Neural crest cell (in vitro differentiated cells): ENCODE data around the gene ORC6. TPM values are rescaled to one million over a fixed set of nuclear protein-coding genes. Genes with fewer than 3 reads are reported as not detected.

Experiments
- DNase-seq: peaks from one replicate; pipeline ENCODE4 v3.0.0; 2021; ENCODE audit warnings: low read depth, mixed read lengths, low spot score
- H3K27ac Mint-ChIP-seq: one replicate; pipeline ENCODE4 v1.8.0; 2021; ENCODE audit warnings: mild to moderate bottlenecking, mixed read lengths; ENCODE audit not compliant: unreplicated experiment
- H3K27me3 Mint-ChIP-seq: 2 replicates; pipeline ENCODE4 v1.8.0; 2021; ENCODE audit warnings: low read depth, mild to moderate bottlenecking, mixed read lengths
- H3K36me3 Mint-ChIP-seq: 2 replicates; pipeline ENCODE4 v1.8.0; 2021; ENCODE audit warnings: low read depth, mild to moderate bottlenecking, mixed read lengths
- H3K4me1 Mint-ChIP-seq: 2 replicates; pipeline ENCODE4 v1.8.0; 2021; ENCODE audit warnings: mixed read lengths
- H3K4me3 Mint-ChIP-seq: one replicate; pipeline ENCODE4 v1.8.0; 2021; ENCODE audit warnings: mild to moderate bottlenecking, mixed read lengths
- H3K9me3 Mint-ChIP-seq: 2 replicates; pipeline ENCODE4 v1.8.0; 2021; ENCODE audit warnings: mixed read lengths
- CTCF ChIP-seq: fragments of 200-600 bp; sonication (generic); conservative IDR thresholded peaks from 2 replicates; pipeline ENCODE4 v1.5.0; 2021; ENCODE audit warnings: antibody characterized with exemption, mild to moderate bottlenecking
- total RNA-seq: library from RNA; stranded (reverse); gene quantifications from 2 replicates; pipeline ENCODE4 v1.2.1, GENCODE V29; 2021

The ORC6 gene
- total RNA-seq, 1 donor from 2014 or later: 96.1 TPM

- peaks cover 18% of the 10 kb centered on the region for H3K36me3 Mint-ChIP-seq
- no peaks in the 10 kb centered on the region for H3K27me3 Mint-ChIP-seq
- no peaks in the 10 kb centered on the region for H3K9me3 Mint-ChIP-seq
- TF ChIP-seq CTCF: no peak
- peaks cover 19% of the 10 kb centered on the region for H3K4me1 Mint-ChIP-seq
- H3K27ac Mint-ChIP-seq: no peak overlapping the region
- peak overlapping the region; percentile 73 for H3K4me3 Mint-ChIP-seq
- DNase-seq: no peak
Measured at GRCh38 chr16:46693598-46693997, 4.1 kb downstream of the ORC6 start.

- TF ChIP-seq CTCF: no peak
- Mint-ChIP-seq H3K4me1 (peaks cover 15% of the 10 kb centered on the region), H3K9me3 (no peaks in the 10 kb centered on the region), H3K27ac (no peak overlapping the region), H3K4me3 (no peak overlapping the region), H3K27me3 (no peaks in the 10 kb centered on the region), H3K36me3 (peaks cover 23% of the 10 kb centered on the region)
- DNase-seq: no peak
Measured at GRCh38 chr16:46695937-46696336, 6.5 kb downstream of the ORC6 start.

- Mint-ChIP-seq H3K27me3 (no peaks in the 10 kb centered on the region), H3K9me3 (no peaks in the 10 kb centered on the region), H3K36me3 (peaks cover 23% of the 10 kb centered on the region), H3K27ac (no peak overlapping the region), H3K4me1 (peaks cover 5% of the 10 kb centered on the region), H3K4me3 (peak overlapping the region; percentile 27)
- TF ChIP-seq CTCF: no peak
- no peak for DNase-seq
Measured at GRCh38 chr16:46696957-46697356, 7.5 kb downstream of the ORC6 start.

GRCh38 chr16:46700048-46700447 lies 10.6 kb downstream of the ORC6 start:
- H3K27me3 Mint-ChIP-seq: no peaks in the 10 kb centered on the region
- DNase-seq: no peak
- no peak for TF ChIP-seq CTCF
- no peak overlapping the region for H3K4me3 Mint-ChIP-seq
- H3K36me3 Mint-ChIP-seq: peaks cover 18% of the 10 kb centered on the region
- no peak overlapping the region for H3K27ac Mint-ChIP-seq
- no peaks in the 10 kb centered on the region for H3K4me1 Mint-ChIP-seq
- H3K9me3 Mint-ChIP-seq: no peaks in the 10 kb centered on the region

GRCh38 chr16:46701615-46702014 lies 12.2 kb downstream of the ORC6 start:
- Mint-ChIP-seq H3K4me3 (no peak overlapping the region), H3K4me1 (no peaks in the 10 kb centered on the region), H3K9me3 (no peaks in the 10 kb centered on the region), H3K27ac (no peak overlapping the region), H3K27me3 (no peaks in the 10 kb centered on the region), H3K36me3 (peaks cover 9% of the 10 kb centered on the region)
- DNase-seq: no peak
- TF ChIP-seq CTCF: no peak

- Mint-ChIP-seq H3K27ac (no peak overlapping the region), H3K36me3 (peaks cover 9% of the 10 kb centered on the region), H3K4me3 (no peak overlapping the region), H3K27me3 (no peaks in the 10 kb centered on the region), H3K4me1 (no peaks in the 10 kb centered on the region), H3K9me3 (no peaks in the 10 kb centered on the region)
- DNase-seq: no peak
- no peak for TF ChIP-seq CTCF
Measured at GRCh38 chr16:46702030-46702429, 12.6 kb downstream of the ORC6 start.
